Measurements from ENCODE around the gene RNF182. TPM values are rescaled to one million over a fixed set of nuclear protein-coding genes. Genes with fewer than 3 reads are reported as not detected.

The RNF182 gene
- polyA plus RNA-seq, 3 donors = not detected

DNA sequence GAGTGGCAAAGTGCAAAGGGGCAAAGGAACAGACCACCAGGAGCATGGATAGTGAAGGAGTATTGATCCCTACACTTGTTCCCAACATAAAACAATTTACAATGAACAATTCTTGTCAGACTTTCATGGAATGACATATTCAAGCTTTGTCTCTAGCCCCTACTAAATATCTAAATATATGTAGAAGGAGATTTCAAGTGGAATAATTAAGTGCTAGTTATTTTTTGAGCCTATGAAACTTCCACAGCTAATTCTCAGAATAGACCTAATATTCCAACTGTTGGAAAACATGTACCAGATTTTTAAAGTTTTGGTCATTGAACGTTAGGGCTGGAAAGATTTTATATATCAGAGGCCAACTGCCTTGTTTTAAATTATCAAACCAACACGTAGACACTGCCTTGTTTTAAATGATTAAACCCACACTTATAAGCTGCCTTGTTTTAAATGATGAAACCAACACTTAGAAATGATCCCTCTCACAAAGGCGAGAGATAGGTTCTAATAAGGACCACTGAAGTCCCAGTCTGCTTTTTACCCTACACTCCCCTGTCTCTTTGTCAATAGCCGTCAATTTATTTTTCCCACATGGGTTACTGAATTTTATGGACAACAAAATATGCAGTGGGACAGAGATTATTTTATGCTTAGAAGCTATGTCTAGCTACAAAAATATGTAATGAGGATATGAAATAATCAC is 62.1 kb downstream of the RNF182 start:
- peaks cover 0 to 3% (median 2%) of the 10 kb centered on the region in 7 donors for H3K9me3 Mint-ChIP-seq
- Histone ChIP-seq H3K9ac (ENCODE audit: insufficient read depth, low read length, poor library complexity, severe bottlenecking) (no peak overlapping the region), H3K4me3 (replicated peaks in 1 of 3; ENCODE audit: low read depth in 2 of 3, low read length in 3 of 3) (no peak overlapping the region), H3K27me3 (ENCODE audit: control insufficient read depth in 2 of 2, insufficient read depth in 2 of 2, low read length in 2 of 2) (peaks cover 4 to 5% of the 10 kb centered on the region in 2 donors), H3K4me2 (replicated peaks; ENCODE audit: extremely low read depth, low read length, poor library complexity, severe bottlenecking) (no peak overlapping the region), H3K79me2 (ENCODE audit: insufficient read depth, low read length) (no peaks in the 10 kb centered on the region), H3K4me1 (ENCODE audit: control insufficient read depth in 1 of 2, insufficient read depth in 2 of 2, low read length in 2 of 2) (peaks cover 3 to 4% of the 10 kb centered on the region in 2 donors), H2AFZ (ENCODE audit: insufficient read depth, low read depth, low read length, poor library complexity, severe bottlenecking) (no peak overlapping the region), H3K36me3 (replicated peaks in 1 of 2; ENCODE audit: control insufficient read depth in 1 of 2, insufficient read depth in 2 of 2, low read length in 2 of 2) (no peaks in the 10 kb centered on the region), H3K27ac (ENCODE audit: low read depth in 1 of 2, low read length in 2 of 2) (no peak overlapping the region), H3K9me3 (replicated peaks in 1 of 2; ENCODE audit: control insufficient read depth in 1 of 2, insufficient read depth in 1 of 2, low read length in 2 of 2) (no peaks in the 10 kb centered on the region), H4K20me1 (ENCODE audit: insufficient read depth, low read length) (no peaks in the 10 kb centered on the region)
- peaks cover 5 to 15% (median 14%) of the 10 kb centered on the region in 3 donors for H3K27me3 Mint-ChIP-seq (ENCODE audit: low read depth in 3 of 3)
- TF ChIP-seq CTCF (IDR thresholded peaks at IDR 0.05) = no peak
- intact Hi-C loops (cut with micrococcal nuclease) = no loop called here
- DNase-seq = no peak
- no peak overlapping the region for H3K4me3 Mint-ChIP-seq
- no peak overlapping the region for H3K27ac Mint-ChIP-seq
- no peaks in the 10 kb centered on the region for H3K36me3 Mint-ChIP-seq
- peaks cover 4% of the 10 kb centered on the region for H3K4me1 Mint-ChIP-seq
- 100% methylated on average over 1 of the region's 4 CpGs for WGBS (ENCODE audit: insufficient coverage)

GRCh38 chr6:13987400-13987865 is 62.7 kb downstream of the RNF182 start:
- Histone ChIP-seq H2AFZ (ENCODE audit: insufficient read depth, low read depth, low read length, poor library complexity, severe bottlenecking) (no peak overlapping the region), H3K36me3 (replicated peaks in 1 of 2; ENCODE audit: control insufficient read depth in 1 of 2, insufficient read depth in 2 of 2, low read length in 2 of 2) (no peaks in the 10 kb centered on the region), H3K9me3 (replicated peaks in 1 of 2; ENCODE audit: control insufficient read depth in 1 of 2, insufficient read depth in 1 of 2, low read length in 2 of 2) (no peaks in the 10 kb centered on the region), H4K20me1 (ENCODE audit: insufficient read depth, low read length) (no peaks in the 10 kb centered on the region), H3K27ac (ENCODE audit: low read depth in 1 of 2, low read length in 2 of 2) (no peak overlapping the region), H3K4me1 (ENCODE audit: control insufficient read depth in 1 of 2, insufficient read depth in 2 of 2, low read length in 2 of 2) (peaks cover 3 to 4% of the 10 kb centered on the region in 2 donors), H3K27me3 (ENCODE audit: control insufficient read depth in 2 of 2, insufficient read depth in 2 of 2, low read length in 2 of 2) (peaks cover 3 to 4% of the 10 kb centered on the region in 2 donors), H3K4me2 (replicated peaks; ENCODE audit: extremely low read depth, low read length, poor library complexity, severe bottlenecking) (no peak overlapping the region), H3K9ac (ENCODE audit: insufficient read depth, low read length, poor library complexity, severe bottlenecking) (no peak overlapping the region), H3K79me2 (ENCODE audit: insufficient read depth, low read length) (no peaks in the 10 kb centered on the region), H3K4me3 (replicated peaks in 1 of 3; ENCODE audit: low read depth in 2 of 3, low read length in 3 of 3) (no peak overlapping the region)
- 100% methylated on average over 2 of the region's 11 CpGs for WGBS (ENCODE audit: insufficient coverage)
- peaks cover 0 to 3% (median 2%) of the 10 kb centered on the region in 7 donors for H3K9me3 Mint-ChIP-seq
- H3K4me3 Mint-ChIP-seq = no peak overlapping the region
- no peaks in the 10 kb centered on the region for H3K36me3 Mint-ChIP-seq
- no peak overlapping the region for H3K27ac Mint-ChIP-seq
- no peak for DNase-seq
- intact Hi-C loops (cut with micrococcal nuclease) = no loop called here
- H3K27me3 Mint-ChIP-seq (ENCODE audit: low read depth in 3 of 3) = peaks cover 5 to 15% (median 14%) of the 10 kb centered on the region in 3 donors
- H3K4me1 Mint-ChIP-seq = peaks cover 4% of the 10 kb centered on the region
- TF ChIP-seq CTCF (IDR thresholded peaks at IDR 0.05) = no peak

Data from CD14-positive monocyte (primary cell).